ENCODE results near the gene PREX1. TPM values are rescaled to one million over a fixed set of nuclear protein-coding genes. Genes with fewer than 3 reads are reported as not detected.
"Not testable (repeated sequence)": the region's sequence is repeated elsewhere in the genome, so short reads cannot be mapped to it uniquely, and the experiment has no call there.

PREX1 gene
- total RNA-seq, 1 experiment from 2014 or later: not detected

- Mint-ChIP-seq H3K9me3 (ENCODE audit: unreplicated experiment) (peaks cover 6% of the 10 kb centered on the region), H3K27me3 (ENCODE audit: insufficient read depth, unreplicated experiment) (peaks cover 60% of the 10 kb centered on the region), H3K27ac (ENCODE audit: low read depth, unreplicated experiment) (no peak overlapping the region), H3K4me3 (ENCODE audit: unreplicated experiment) (no peak overlapping the region), H3K4me1 (ENCODE audit: insufficient read depth, unreplicated experiment) (no peaks in the 10 kb centered on the region), H3K36me3 (ENCODE audit: insufficient read depth, unreplicated experiment) (no peaks in the 10 kb centered on the region)
- POLR2A ChIA-PET: no interaction called here
- intact Hi-C loops (cut with micrococcal nuclease): no loop called here
- no TSS peak for BruUV-seq (replicated peaks)
- CTCF ChIA-PET: interaction anchor here (0.7 kb wide), 1 partner anchor 873 kb away, joined by 4 read pairs; no protein-coding TSS in a partner anchor
- TF ChIP-seq CTCF (IDR thresholded peaks at IDR 0.05; ENCODE audit: unreplicated experiment): no peak
- no peak for DNase-seq (ENCODE audit: unreplicated experiment)
These were observed 227.3 kb downstream of the PREX1 start for GRCh38 chr20:48600470-48600945.

GRCh38 chr20:48599748-48600469, 227.9 kb downstream of the PREX1 start:
- ChIA-PET CTCF (interaction anchor here (0.7 kb wide), 1 partner anchor 872 kb away, joined by 4 read pairs; no protein-coding TSS in a partner anchor), POLR2A (no interaction called here)
- BruUV-seq (replicated peaks): no TSS peak
- Mint-ChIP-seq H3K9me3 (ENCODE audit: unreplicated experiment) (peaks cover 6% of the 10 kb centered on the region), H3K36me3 (ENCODE audit: insufficient read depth, unreplicated experiment) (no peaks in the 10 kb centered on the region), H3K27me3 (ENCODE audit: insufficient read depth, unreplicated experiment) (peaks cover 55% of the 10 kb centered on the region), H3K4me3 (ENCODE audit: unreplicated experiment) (no peak overlapping the region), H3K27ac (ENCODE audit: low read depth, unreplicated experiment) (no peak overlapping the region), H3K4me1 (ENCODE audit: insufficient read depth, unreplicated experiment) (no peaks in the 10 kb centered on the region)
- no peak for TF ChIP-seq CTCF (IDR thresholded peaks at IDR 0.05; ENCODE audit: unreplicated experiment)
- intact Hi-C loops (cut with micrococcal nuclease): no loop called here
- DNase-seq (ENCODE audit: unreplicated experiment): no peak

- peaks cover 49% of the 10 kb centered on the region for H3K27me3 Mint-ChIP-seq (ENCODE audit: insufficient read depth, unreplicated experiment)
- CTCF ChIA-PET: no interaction called here
- H3K4me3 Mint-ChIP-seq (ENCODE audit: unreplicated experiment): no peak overlapping the region
- H3K4me1 Mint-ChIP-seq (ENCODE audit: insufficient read depth, unreplicated experiment): no peaks in the 10 kb centered on the region
- no peak overlapping the region for H3K27ac Mint-ChIP-seq (ENCODE audit: low read depth, unreplicated experiment)
- peaks cover 6% of the 10 kb centered on the region for H3K9me3 Mint-ChIP-seq (ENCODE audit: unreplicated experiment)
- BruUV-seq (replicated peaks): no TSS peak
- intact Hi-C loops (cut with micrococcal nuclease): no loop called here
- H3K36me3 Mint-ChIP-seq (ENCODE audit: insufficient read depth, unreplicated experiment): no peaks in the 10 kb centered on the region
- POLR2A ChIA-PET: no interaction called here
- TF ChIP-seq CTCF (IDR thresholded peaks at IDR 0.05; ENCODE audit: unreplicated experiment): no peak
- DNase-seq (ENCODE audit: unreplicated experiment): no peak
These were observed 228.6 kb downstream of the PREX1 start for GRCh38 chr20:48599106-48599747.

- intact Hi-C loops (cut with micrococcal nuclease); DNase-seq (ENCODE audit: unreplicated experiment); H3K4me1 Mint-ChIP-seq (ENCODE audit: insufficient read depth, unreplicated experiment); H3K4me3 Mint-ChIP-seq (ENCODE audit: unreplicated experiment); H3K36me3 Mint-ChIP-seq (ENCODE audit: insufficient read depth, unreplicated experiment); H3K27ac Mint-ChIP-seq (ENCODE audit: low read depth, unreplicated experiment); POLR2A ChIA-PET; CTCF ChIA-PET; BruUV-seq (replicated peaks); H3K9me3 Mint-ChIP-seq (ENCODE audit: unreplicated experiment): not testable (repeated sequence)
- H3K27me3 Mint-ChIP-seq (ENCODE audit: insufficient read depth, unreplicated experiment): peaks cover 55% of the 10 kb centered on the region
These were observed 229.4 kb downstream of the PREX1 start for GRCh38 chr20:48598303-48598941.
